OCI-LY3 (cell line): Measurements from ENCODE around the gene UTY.

Source experiments
- CTCF ChIP-seq: fragments of 200-600, 300-600 bp; sonication (generic); IDR thresholded peaks from 2 replicates; pipeline ENCODE4 v1.5.1; 2014; ENCODE audit warnings: antibody characterized with exemption, low read length, low read depth
- EZH2phosphoT487 ChIP-seq: fragments of 200-600 bp; shearing (Covaris generic); IDR thresholded peaks from 2 replicates; pipeline ENCODE4 v1.6.1; 2018; ENCODE audit warnings: antibody characterized with exemption, mixed run types, low read depth

GRCh38 chrY:13299411-13299810 lies 180.4 kb downstream of the UTY start:
- TF ChIP-seq CTCF (no peak), EZH2phosphoT487 (no peak)
